Activated naive CD4-positive, alpha-beta T cell treated with anti-CD3 and anti-CD28 coated beads, Interleukin-2, amount 50 U/mL, for 72 hours (primary cell): ENCODE data around the gene KLK2. TPM values are rescaled to one million over a fixed set of nuclear protein-coding genes. Genes with fewer than 3 reads are reported as not detected.

Experiments used
- ATAC-seq, 2 donors: fragments of 150-1000 bp; cut with Tn5 transposase; 2 replicates each; pipeline ENCODE4 v1.10.0; 2021; ENCODE audit warnings: mild to moderate bottlenecking in 2 of 2, moderate library complexity in 2 of 2
- DNase-seq, 2 donors: peaks; one replicate each; pipeline ENCODE4 v3.0.0; 2021 to 2022; ENCODE audit warnings: low spot score in 2 of 2
- H3K27ac Mint-ChIP-seq, 2 donors: one replicate each; pipeline ENCODE4 v1.8.0; 2022; ENCODE audit warnings: mild to moderate bottlenecking in 2 of 2, mixed read lengths in 2 of 2
- H3K36me3 Mint-ChIP-seq, 2 donors: one replicate each; pipeline ENCODE4 v1.8.0; 2022; ENCODE audit warnings: mixed read lengths in 2 of 2
- H3K9me3 Mint-ChIP-seq, 2 donors: one replicate each; pipeline ENCODE4 v1.8.0; 2022; ENCODE audit warnings: mixed read lengths in 2 of 2
- total RNA-seq, 2 donors: library from RNA; stranded (reverse); gene quantifications; one replicate each; pipeline ENCODE4 v1.2.3, GENCODE V29; 2022

The KLK2 gene
- total RNA-seq, 2 donors from 2014 or later, result 1.5 TPM; not detected in 1

GRCh38 chr19:50902640-50903039 lies 29.4 kb downstream of the KLK2 start:
- no peak overlapping the region for H3K27ac Mint-ChIP-seq
- no peak for DNase-seq
- no peaks in the 10 kb centered on the region for H3K36me3 Mint-ChIP-seq
- no peaks in the 10 kb centered on the region for H3K9me3 Mint-ChIP-seq
- no peak for ATAC-seq

DNA sequence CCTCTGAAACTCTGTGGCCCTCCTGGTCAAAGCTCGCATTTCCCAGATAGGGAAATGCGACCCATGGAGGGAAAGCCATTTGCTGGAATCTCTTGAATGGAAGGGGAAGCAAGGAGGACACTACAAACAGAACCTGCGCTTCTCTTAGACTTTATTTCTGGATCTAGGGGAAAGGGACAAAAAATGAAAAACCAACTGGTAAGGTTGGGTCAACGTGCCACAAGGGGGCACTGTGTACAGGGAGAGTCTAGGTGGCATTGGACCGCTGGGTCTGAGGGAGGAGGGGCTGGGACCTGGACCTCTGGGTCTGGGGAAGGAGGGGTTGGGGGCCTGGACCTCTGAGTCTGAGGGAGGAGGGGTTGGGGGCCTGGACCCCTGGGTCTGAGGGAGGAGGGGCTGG lies 33.0 kb downstream of the KLK2 start:
- DNase-seq (peak in 1 of 2 donors; percentile 60), ATAC-seq (no peak)
- no peak overlapping the region for H3K27ac Mint-ChIP-seq
- no peaks in the 10 kb centered on the region for H3K9me3 Mint-ChIP-seq
- H3K36me3 Mint-ChIP-seq, result no peaks in the 10 kb centered on the region

GRCh38 chr19:50908336-50908735 lies 35.1 kb downstream of the KLK2 start:
- DNase-seq (no peak), ATAC-seq (no peak)
- H3K36me3 Mint-ChIP-seq, result no peaks in the 10 kb centered on the region
- no peak overlapping the region for H3K27ac Mint-ChIP-seq
- no peaks in the 10 kb centered on the region for H3K9me3 Mint-ChIP-seq

- Mint-ChIP-seq H3K27ac (no peak overlapping the region), H3K36me3 (no peaks in the 10 kb centered on the region), H3K9me3 (no peaks in the 10 kb centered on the region)
- peak; percentile 27 to 75 for ATAC-seq
- DNase-seq, result peak in 1 of 2 donors; percentile 60
These were observed 36.2 kb downstream of the KLK2 start for GRCh38 chr19:50909240-50910070.

DNA sequence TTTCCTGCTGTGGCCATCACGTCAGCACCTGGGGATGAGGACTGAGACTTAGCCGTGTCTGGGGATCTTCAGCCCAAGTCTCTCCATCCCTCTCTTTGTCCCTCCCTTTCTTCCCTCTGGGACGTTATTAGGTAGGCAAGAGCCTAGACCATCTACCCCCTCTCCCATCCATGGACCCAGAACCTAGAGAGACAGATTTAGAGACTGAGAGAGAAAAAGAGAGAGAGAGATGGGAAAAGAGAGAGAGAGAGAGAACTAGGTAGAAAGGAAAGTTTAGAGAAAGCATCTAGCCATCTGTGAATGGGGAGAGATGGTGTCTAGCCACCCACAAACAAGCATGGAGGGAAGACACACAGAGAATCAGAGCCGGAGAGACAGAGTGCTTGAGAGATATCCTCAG lies 37.5 kb downstream of the KLK2 start:
- Mint-ChIP-seq H3K27ac (no peak overlapping the region), H3K36me3 (no peaks in the 10 kb centered on the region), H3K9me3 (no peaks in the 10 kb centered on the region)
- DNase-seq (no peak), ATAC-seq (no peak)

DNA sequence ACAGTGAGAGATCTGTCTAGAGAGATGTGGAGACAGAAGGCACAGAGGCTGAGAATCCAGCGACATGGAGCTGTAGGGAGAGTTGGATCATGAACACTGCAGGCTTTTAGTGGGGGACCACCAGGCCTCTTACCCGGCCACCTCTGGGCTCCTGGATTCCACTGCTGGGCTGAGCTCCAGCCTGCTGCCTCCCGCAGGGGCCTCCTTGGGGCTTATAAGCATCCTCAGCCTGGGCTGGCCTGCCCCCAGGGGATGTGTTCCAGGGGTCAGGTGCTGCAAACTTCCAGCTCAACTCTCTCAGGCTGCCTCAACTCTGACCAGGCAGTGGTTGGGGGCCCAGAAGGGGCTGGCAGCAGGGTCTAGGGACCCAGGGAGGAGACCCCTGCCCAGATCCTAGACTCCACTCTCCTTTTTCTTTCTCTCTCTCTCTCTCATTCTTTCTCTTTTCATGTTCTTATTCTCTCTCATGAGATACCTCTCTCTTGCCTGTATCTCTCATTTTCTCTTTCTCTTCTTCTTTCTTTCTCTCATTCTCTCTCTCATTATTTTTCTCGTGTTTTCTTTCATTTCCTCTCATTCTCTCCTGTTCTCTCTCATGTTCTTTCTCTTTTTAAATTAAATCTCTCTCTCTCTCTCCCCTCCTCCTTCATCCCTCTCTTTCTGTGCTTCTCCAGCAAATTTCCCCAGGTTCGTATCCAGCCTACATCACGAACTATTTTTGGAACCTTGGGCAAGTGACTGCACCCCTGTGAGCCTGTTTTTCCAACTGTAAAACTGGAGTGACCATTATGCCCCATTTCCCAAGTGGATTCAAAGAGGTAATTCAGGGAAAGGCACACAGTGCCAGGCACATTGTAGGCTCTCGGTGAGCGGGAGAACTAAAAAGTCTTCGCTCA lies 38.2 kb downstream of the KLK2 start, which contains the start of gene KLK4:
Gene KLK4, minus strand, starts transcription at position 190 of the 896 bp plus-strand sequence. CDS start 657 bp downstream, outside the sequence.
- Mint-ChIP-seq H3K36me3 (no peaks in the 10 kb centered on the region), H3K27ac (no peak within 1 kb of the TSS), H3K9me3 (no peaks in the 10 kb centered on the region)
- no peak for ATAC-seq
- DNase-seq, result no peak

DNA sequence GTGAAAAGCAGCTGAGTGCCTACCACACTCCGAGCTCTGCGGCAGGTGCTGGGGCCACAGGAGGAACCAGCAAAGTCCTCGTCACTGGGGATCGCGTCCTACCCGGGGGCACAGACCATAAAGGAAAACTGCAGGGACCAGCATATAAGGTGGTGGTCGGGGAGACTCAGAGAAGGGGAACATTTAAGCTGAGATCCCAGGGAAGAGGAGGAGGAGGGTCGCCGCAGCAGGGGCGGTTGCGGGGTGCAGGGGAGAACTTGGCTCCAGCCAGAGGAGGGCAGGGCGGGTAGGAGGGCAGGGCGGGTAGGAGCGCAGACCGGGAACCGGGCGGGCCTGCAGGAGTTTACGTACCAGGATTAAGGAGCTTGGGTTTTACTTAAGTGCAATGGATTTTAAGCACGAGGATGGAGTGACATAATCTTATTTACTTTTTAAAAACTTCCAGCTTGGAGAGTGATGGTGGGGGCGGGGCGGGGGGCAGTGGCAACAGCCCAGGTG lies 38.9 kb downstream of the KLK2 start:
- no peaks in the 10 kb centered on the region for H3K9me3 Mint-ChIP-seq
- ATAC-seq, result no peak
- no peaks in the 10 kb centered on the region for H3K36me3 Mint-ChIP-seq
- no peak overlapping the region for H3K27ac Mint-ChIP-seq
- DNase-seq, result no peak

- Mint-ChIP-seq H3K9me3 (no peaks in the 10 kb centered on the region), H3K27ac (no peak overlapping the region), H3K36me3 (no peaks in the 10 kb centered on the region)
- ATAC-seq (peak; percentile 69 to 82), DNase-seq (peak in 1 of 2 donors; percentile 19)
These were observed 39.8 kb downstream of the KLK2 start for GRCh38 chr19:50912727-50913716.

DNA sequence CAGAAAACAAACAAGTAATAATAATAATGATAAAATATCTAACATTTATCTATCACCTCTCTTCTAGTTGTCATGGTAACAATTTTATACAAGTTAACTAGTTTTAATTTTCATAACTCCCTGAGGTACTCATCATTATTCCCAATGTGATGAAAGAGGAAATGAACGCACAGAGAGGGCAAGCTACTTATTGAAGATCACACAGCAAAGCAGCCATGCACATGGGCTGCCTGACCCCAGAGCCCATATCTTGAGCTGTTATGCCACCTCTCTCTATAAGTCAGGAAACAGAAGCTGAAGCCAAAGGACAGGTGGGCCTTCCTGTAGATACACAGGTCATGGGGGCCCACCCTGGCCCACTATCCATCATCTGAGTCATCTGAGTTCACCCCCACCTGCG lies 42.8 kb downstream of the KLK2 start:
- no peaks in the 10 kb centered on the region for H3K9me3 Mint-ChIP-seq
- H3K27ac Mint-ChIP-seq, result no peak overlapping the region
- no peaks in the 10 kb centered on the region for H3K36me3 Mint-ChIP-seq
- ATAC-seq (no peak), DNase-seq (no peak)

DNA sequence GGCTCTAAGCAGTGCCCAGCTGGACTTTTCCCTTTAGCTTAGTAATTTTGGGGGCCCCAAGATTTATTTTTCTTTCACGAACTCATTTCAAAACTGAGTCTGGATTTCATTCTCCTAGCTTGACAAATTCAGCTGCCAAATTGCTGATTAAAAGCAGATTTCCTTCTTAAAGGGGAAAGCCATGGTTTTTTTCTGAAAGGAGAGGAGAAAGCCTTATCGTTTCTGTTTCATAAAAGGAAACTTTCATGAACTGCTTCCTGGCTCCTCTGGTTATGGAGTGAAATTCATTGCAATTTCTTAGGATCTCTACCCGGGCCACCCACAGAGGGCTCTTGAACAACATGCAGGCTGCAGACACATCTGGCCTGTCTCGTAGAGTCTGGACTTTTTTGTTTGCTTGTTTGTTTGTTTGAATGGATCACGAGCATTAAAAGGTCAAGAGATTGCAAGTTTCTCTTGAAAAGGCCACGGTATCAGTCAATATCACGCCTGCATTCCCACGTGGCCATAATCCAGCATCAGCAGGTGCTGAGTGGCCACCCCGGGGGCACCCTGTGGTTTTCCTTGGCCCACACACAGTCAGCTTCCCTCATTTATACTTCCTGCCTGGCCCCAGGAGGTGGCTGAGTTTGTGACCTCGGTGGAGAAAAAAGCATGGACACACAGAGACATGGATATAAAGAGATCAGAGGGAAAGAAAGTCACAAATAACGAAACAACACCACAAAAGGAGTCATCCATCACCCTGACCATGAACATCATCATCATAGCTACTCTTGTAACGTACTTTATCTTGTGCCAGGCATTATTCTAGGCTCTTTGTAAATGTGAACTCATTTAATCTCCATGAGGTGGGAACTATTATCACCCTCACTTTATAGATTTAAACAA lies 48.4 kb downstream of the KLK2 start:
- Mint-ChIP-seq H3K9me3 (no peaks in the 10 kb centered on the region), H3K36me3 (no peaks in the 10 kb centered on the region), H3K27ac (no peak overlapping the region)
- ATAC-seq (peak; percentile 50 to 51), DNase-seq (no peak)

DNA sequence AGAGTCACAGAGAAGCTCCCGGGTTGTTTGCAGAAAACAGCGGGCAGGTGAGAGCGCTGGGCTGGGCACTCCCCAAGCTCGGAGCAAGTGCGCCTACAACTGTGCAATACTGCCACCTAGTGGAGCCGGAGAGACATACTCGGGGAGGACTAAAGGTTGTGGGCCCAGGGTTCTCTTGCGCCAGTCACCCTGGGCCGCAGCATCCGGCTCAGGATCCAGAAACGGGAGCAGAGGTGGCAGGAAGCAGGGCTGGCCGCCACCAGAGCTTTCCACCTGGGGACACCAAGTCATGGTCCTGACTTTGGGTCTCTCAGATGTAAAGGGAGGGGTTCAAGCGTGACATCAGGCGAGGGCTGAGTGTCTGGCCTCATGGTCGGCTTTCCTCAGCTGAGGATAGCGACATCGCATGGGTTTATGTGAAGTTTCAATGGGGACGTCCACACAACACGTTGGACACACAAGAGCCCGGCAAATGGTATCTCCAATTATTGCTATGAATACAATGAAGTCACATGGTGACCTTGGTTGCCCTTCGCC lies 49.1 kb downstream of the KLK2 start:
- Mint-ChIP-seq H3K36me3 (no peaks in the 10 kb centered on the region), H3K9me3 (no peaks in the 10 kb centered on the region), H3K27ac (no peak overlapping the region)
- DNase-seq, result peak; percentile 68 to 88
- peak; percentile 97 to 99 for ATAC-seq

DNA sequence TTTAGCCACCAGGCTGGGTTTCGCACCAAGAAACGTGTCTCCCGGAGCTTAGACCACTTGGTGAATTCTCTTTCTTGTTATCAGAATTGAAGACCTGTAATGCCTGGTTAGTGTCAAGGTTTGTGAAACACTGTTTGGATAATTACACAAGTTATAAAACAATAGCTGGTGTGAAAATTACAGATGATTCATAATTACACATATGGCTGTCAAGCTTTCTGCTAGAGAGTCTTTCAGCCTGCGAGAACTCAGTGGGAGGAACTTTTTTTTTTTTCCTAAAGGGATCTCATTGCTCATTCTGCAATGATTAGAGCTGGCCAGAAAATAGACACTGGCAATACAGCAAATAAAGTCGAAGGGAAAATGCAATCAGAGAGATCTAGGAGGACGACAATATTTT lies 51.3 kb downstream of the KLK2 start:
- ATAC-seq (no peak), DNase-seq (no peak)
- H3K27ac Mint-ChIP-seq, result no peak overlapping the region
- H3K36me3 Mint-ChIP-seq, result no peaks in the 10 kb centered on the region
- no peaks in the 10 kb centered on the region for H3K9me3 Mint-ChIP-seq

DNA sequence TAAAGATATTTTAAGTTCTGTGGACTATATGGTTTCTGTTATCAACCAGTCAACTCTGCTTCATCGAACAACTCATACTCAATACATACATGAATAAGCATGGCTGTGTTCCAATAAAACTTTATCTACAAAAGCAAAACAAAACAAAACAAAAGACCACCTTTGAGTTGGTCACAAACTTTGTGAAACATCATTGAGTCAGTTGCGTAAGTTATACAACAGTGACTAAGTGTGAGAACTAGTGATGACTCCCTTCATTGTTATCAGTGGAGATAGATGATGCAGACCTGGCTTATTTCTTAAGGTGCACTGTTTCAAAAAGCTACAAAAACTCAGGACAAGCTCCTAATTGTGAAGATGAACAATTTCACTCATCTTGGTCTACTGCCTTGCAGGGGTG lies 52.5 kb downstream of the KLK2 start:
- H3K27ac Mint-ChIP-seq, result no peak overlapping the region
- H3K9me3 Mint-ChIP-seq, result no peaks in the 10 kb centered on the region
- H3K36me3 Mint-ChIP-seq, result no peaks in the 10 kb centered on the region
- DNase-seq (no peak), ATAC-seq (no peak)

- ATAC-seq (no peak), DNase-seq (no peak)
- no peak overlapping the region for H3K27ac Mint-ChIP-seq
- H3K36me3 Mint-ChIP-seq, result no peaks in the 10 kb centered on the region
- no peaks in the 10 kb centered on the region for H3K9me3 Mint-ChIP-seq
These were observed 52.9 kb downstream of the KLK2 start for GRCh38 chr19:50926144-50926543.

DNA sequence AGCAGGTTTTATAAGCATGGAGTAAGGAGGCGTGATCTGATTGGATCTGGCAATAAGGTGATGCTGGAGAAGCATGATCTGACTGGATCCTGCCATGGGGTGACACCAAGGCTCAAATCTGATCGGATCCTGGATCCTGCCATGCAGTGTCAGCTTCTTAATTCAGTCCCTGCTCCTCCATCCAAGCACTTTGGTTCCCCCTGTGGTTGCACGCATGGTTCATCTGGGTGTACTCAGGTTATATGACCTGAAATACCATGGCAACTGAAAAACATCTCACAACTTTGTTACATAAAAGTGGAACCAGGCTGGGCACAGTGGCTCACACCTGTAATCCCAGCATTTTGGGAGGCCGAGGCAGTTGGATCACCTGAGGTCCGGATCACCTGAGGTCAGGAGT lies 55.6 kb downstream of the KLK2 start:
- ATAC-seq, result no peak
- H3K9me3 Mint-ChIP-seq, result no peaks in the 10 kb centered on the region
- H3K27ac Mint-ChIP-seq, result no peak overlapping the region
- no peaks in the 10 kb centered on the region for H3K36me3 Mint-ChIP-seq
- DNase-seq, result no peak
